ENCODE data around the gene SPAG4.

The SPAG4 gene

GRCh38 chr20:35625584-35626385 lies 10.2 kb downstream of the SPAG4 start:
- DNase-seq = no peak

- DNase-seq = peak; percentile 6
These were observed 10.9 kb downstream of the SPAG4 start for GRCh38 chr20:35626386-35627001.

- DNase-seq = no peak
These were observed 11.5 kb downstream of the SPAG4 start for GRCh38 chr20:35627121-35627520.

- DNase-seq = no peak
These were observed 14.0 kb downstream of the SPAG4 start for GRCh38 chr20:35629427-35630145.

- DNase-seq = no peak
These were observed 15.0 kb downstream of the SPAG4 start for GRCh38 chr20:35630636-35631035.

- no peak for DNase-seq
These were observed 17.0 kb downstream of the SPAG4 start for GRCh38 chr20:35632539-35633115.

- no peak for DNase-seq
These were observed 20.0 kb downstream of the SPAG4 start for GRCh38 chr20:35635652-35636051.

- DNase-seq = no peak
These were observed 20.5 kb downstream of the SPAG4 start for GRCh38 chr20:35636095-35636494.

GRCh38 chr20:35637276-35637675 lies 21.6 kb downstream of the SPAG4 start:
- no peak for DNase-seq

- DNase-seq = no peak
These were observed 23.1 kb downstream of the SPAG4 start for GRCh38 chr20:35638751-35639150.

- no peak for DNase-seq
These were observed 25.1 kb downstream of the SPAG4 start for GRCh38 chr20:35640724-35641123.

GRCh38 chr20:35641743-35642142 lies 26.1 kb downstream of the SPAG4 start:
- no peak for DNase-seq

GRCh38 chr20:35643045-35643444 lies 27.4 kb downstream of the SPAG4 start:
- DNase-seq = no peak

- no peak for DNase-seq
These were observed 29.2 kb downstream of the SPAG4 start for GRCh38 chr20:35644806-35645205.

- no peak for DNase-seq
These were observed 33.2 kb downstream of the SPAG4 start for GRCh38 chr20:35648836-35649235.

GRCh38 chr20:35650632-35651031 lies 35.0 kb downstream of the SPAG4 start:
- DNase-seq = no peak

- DNase-seq = no peak
These were observed 36.3 kb downstream of the SPAG4 start for GRCh38 chr20:35651958-35652357.

GRCh38 chr20:35652641-35653429 lies 37.2 kb downstream of the SPAG4 start:
- no peak for DNase-seq

- no peak for DNase-seq
These were observed 37.8 kb downstream of the SPAG4 start for GRCh38 chr20:35653430-35653734.

GRCh38 chr20:35653893-35654292 lies 38.3 kb downstream of the SPAG4 start:
- no peak for DNase-seq

- DNase-seq = no peak
These were observed 38.8 kb downstream of the SPAG4 start for GRCh38 chr20:35654415-35654814.

GRCh38 chr20:35657271-35657670 lies 41.6 kb downstream of the SPAG4 start:
- DNase-seq = no peak

All from NCI-H1694 treated with DMSO at 0.1 percent for 48 hours (cell line).